Body of pancreas (tissue), 4 donors: ENCODE data around the gene RCVRN.

ENCODE experiments used
- POLR2A ChIP-seq, 3 donors: fragments of 450-650 bp; IDR thresholded peaks; one replicate each; pipeline ENCODE4 v1.6.1; 2016; ENCODE audit warnings: antibody characterized with exemption in 3 of 3, mild to moderate bottlenecking in 2 of 3
- TF ChIP-seq, protein P1 (sequence below), 7 experiments: fragments of 450-650 bp in 4 of 7; fragments of 200-600 bp in 3 of 7; sonication (generic) in 3 of 7; IDR thresholded peaks; one replicate each; pipeline ENCODE4 v1.5.1; 2016 to 2019; ENCODE audit warnings: antibody characterized with exemption in 7 of 7

DNA sequence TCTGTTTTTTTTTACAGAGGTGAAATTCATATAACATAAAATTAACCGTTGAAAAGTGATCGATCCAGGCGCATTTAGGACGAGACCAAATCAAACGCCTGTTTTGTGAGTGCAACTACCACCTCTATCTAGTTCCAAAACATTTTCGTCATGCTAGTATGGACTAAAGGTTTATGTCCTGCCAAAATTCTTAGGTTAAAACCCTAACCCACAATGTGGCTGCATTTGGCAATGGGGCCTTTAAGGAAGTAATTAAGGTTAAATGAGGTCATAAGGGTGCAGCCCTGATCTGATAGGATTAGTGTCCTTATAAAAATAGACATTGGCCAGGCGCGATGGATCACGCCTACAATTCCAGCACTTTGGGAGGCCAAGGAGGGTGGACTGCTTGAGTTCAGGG is 32.8 kb upstream of the RCVRN start:
- TF ChIP-seq, protein P1, sequence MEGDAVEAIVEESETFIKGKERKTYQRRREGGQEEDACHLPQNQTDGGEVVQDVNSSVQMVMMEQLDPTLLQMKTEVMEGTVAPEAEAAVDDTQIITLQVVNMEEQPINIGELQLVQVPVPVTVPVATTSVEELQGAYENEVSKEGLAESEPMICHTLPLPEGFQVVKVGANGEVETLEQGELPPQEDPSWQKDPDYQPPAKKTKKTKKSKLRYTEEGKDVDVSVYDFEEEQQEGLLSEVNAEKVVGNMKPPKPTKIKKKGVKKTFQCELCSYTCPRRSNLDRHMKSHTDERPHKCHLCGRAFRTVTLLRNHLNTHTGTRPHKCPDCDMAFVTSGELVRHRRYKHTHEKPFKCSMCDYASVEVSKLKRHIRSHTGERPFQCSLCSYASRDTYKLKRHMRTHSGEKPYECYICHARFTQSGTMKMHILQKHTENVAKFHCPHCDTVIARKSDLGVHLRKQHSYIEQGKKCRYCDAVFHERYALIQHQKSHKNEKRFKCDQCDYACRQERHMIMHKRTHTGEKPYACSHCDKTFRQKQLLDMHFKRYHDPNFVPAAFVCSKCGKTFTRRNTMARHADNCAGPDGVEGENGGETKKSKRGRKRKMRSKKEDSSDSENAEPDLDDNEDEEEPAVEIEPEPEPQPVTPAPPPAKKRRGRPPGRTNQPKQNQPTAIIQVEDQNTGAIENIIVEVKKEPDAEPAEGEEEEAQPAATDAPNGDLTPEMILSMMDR (IDR thresholded peaks at IDR 0.05), result no peak
- no peak for TF ChIP-seq POLR2A (IDR thresholded peaks at IDR 0.05)
